ENCODE results near the gene PRR7. TPM values are rescaled to one million over a fixed set of nuclear protein-coding genes. Genes with fewer than 3 reads are reported as not detected.
A peak's percentile ranks its signal among the peaks of the same experiment; 100 is the strongest.

Gene PRR7
- total and polyA plus RNA-seq, 2 of the 4 experiments (the other 2 are of a cell fraction) = 1.1 to 10.1 TPM

DNA sequence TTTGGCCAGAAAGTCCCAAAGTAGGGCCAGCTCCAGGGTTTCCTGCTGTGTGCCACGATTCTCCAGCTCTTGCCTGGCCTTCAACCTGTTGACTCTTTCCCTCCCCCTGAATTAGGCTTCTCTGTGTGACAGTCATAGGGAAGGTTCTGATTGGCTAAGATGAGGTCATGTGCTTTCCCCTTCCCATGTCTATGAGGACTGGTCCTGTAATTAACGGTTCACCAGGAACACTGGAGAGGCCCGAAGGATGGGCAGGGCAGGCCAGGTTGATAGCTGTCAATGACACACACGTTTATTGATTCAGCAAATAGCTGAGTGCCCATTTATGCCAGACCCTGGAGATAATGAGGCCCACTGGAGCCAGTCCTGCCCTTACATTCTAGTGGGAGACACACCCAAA is 9.0 kb upstream of the PRR7 start:
- Histone ChIP-seq H4K5ac (ENCODE audit: low read depth, low read length) (no peak overlapping the region), H3K9me1 (ENCODE audit: insufficient read depth, low read length) (peaks cover 6% of the 10 kb centered on the region; the same call in 1 of the 2 replicates), H2BK5ac (ENCODE audit: low read depth, low read length, poor library complexity, severe bottlenecking) (no peak overlapping the region), H3K4me2 (ENCODE audit: low read depth, low read length) (no peak overlapping the region), H3K27me3 (ENCODE audit: control insufficient read depth, insufficient read depth, low read length) (no peaks in the 10 kb centered on the region), H3K79me1 (ENCODE audit: low read depth in 1 of 2, low read length in 2 of 2) (no peaks in the 10 kb centered on the region), H3K56ac (ENCODE audit: extremely low read depth, insufficient read depth, low read length) (no peak overlapping the region), H3K36me3 (ENCODE audit: control insufficient read depth, insufficient read depth, low read length) (peaks cover 50% of the 10 kb centered on the region), H3K4me1 (ENCODE audit: control insufficient read depth, insufficient read depth, low read length) (no peaks in the 10 kb centered on the region), H4K8ac (ENCODE audit: low read depth in 2 of 2, low read length in 2 of 2) (no peak overlapping the region), H3K14ac (replicated peaks; ENCODE audit: low read depth, low read length) (no peak overlapping the region), H2BK120ac (ENCODE audit: low read depth, low read length) (no peak overlapping the region), H3K27ac (ENCODE audit: insufficient read depth, low read length) (no peak overlapping the region), H4K20me1 (ENCODE audit: insufficient read depth, low read length) (no peaks in the 10 kb centered on the region), H2BK20ac (ENCODE audit: low read depth, low read length) (no peak overlapping the region), H2AFZ (replicated peaks; ENCODE audit: low read length, poor library complexity) (no peak overlapping the region), H2BK15ac (ENCODE audit: low read depth, low read length) (no peak overlapping the region), H3K4ac (ENCODE audit: low read depth, low read length) (no peak overlapping the region), H4K91ac (ENCODE audit: insufficient read depth, low read depth, low read length) (no peak overlapping the region), H3K18ac (ENCODE audit: low read depth, low read length) (no peak overlapping the region), H2AK9ac (replicated peaks; ENCODE audit: low read depth, low read length, poor library complexity) (peak overlapping the region; percentile 16), H3K4me3 (ENCODE audit: insufficient read depth, low read depth, low read length) (no peak overlapping the region), H3K9me3 (ENCODE audit: control insufficient read depth, insufficient read depth, low read length) (no peaks in the 10 kb centered on the region), H3K23ac (ENCODE audit: low read depth, low read length) (no peak overlapping the region), H3K9ac (ENCODE audit: low read depth, low read length) (no peak overlapping the region), H2AK5ac (ENCODE audit: low read depth, low read length) (no peak overlapping the region)
- in situ Hi-C loops (cut with MboI; ENCODE audit: low sequenced_read_pairs) (no loop called here), dilution Hi-C loops (cut with HindIII; ENCODE audit: low sequenced_read_pairs, unreplicated experiment) (no loop called here), intact Hi-C loops (cut with micrococcal nuclease) (no loop called here)
- TF ChIP-seq, protein P1, sequence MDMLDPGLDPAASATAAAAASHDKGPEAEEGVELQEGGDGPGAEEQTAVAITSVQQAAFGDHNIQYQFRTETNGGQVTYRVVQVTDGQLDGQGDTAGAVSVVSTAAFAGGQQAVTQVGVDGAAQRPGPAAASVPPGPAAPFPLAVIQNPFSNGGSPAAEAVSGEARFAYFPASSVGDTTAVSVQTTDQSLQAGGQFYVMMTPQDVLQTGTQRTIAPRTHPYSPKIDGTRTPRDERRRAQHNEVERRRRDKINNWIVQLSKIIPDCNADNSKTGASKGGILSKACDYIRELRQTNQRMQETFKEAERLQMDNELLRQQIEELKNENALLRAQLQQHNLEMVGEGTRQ (IDR thresholded peaks at IDR 0.05; ENCODE audit: low read depth, low read length) = peak; percentile 33; the same call in 1 of the 2 replicates
- TF ChIP-seq RCOR1 (IDR thresholded peaks at IDR 0.05; ENCODE audit: insufficient replicate concordance, low read length) (no peak), RFX5 (IDR thresholded peaks at IDR 0.05; ENCODE audit: low read depth, low read length) (no peak)
- no TSS peak for BruUV-seq (replicated peaks)
- ATAC-seq (ENCODE audit: low read depth) (no peak), DNase-seq (no peak)
- WGBS, 2 experiments (ENCODE audit: extremely low coverage in 2 of 2, insufficient read length in 1 of 2) = 61% methylated on average over 3 of the region's 4 CpGs; no CpG with 5 or more reads in 1 of the 2 experiments
- ChIA-PET CTCF (interaction anchor here (1.2 kb wide), 1 partner anchor 35 kb away, joined by 4 read pairs; no protein-coding TSS in a partner anchor), POLR2A (ENCODE audit: unreplicated experiment) (no interaction called here)

All from IMR-90 (cell line).